MM.1S (cell line): ENCODE results near the gene ABCC6.
"Not testable (repeated sequence)": the region's sequence is repeated elsewhere in the genome, so short reads cannot be mapped to it uniquely, and the experiment has no call there.

ENCODE experiments used
- CTCF ChIP-seq: fragments of 300-600 bp; sonication (generic); IDR thresholded peaks from 2 replicates; pipeline ENCODE4 v1.5.1; 2016; ENCODE audit warnings: antibody characterized with exemption, low read length, mixed read lengths
- EZH2 ChIP-seq: fragments of 300-600 bp; sonication (generic); optimal IDR thresholded peaks from 2 replicates; pipeline ENCODE3; 2017; ENCODE audit warnings: low read depth, mild to moderate bottlenecking, antibody characterized with exemption, low read length, mixed read lengths

DNA sequence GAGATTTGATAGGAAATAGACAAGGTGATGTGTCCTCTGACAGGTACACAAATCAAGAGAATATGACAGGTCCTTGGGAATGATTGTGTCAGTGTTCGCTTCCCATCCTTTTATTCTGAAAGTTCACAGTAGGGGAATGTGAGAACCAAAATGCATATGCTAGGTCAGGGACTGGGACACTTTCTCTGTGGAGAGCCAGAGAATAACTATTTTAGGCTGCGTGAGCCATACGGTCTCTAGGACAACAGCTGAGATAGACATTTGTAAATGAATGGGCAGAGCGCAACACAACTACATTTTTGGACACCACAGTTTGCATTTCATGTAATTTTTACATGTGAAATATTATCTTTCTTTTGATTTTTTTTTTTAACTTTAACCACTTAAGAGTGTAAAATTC lies 36.7 kb upstream of the ABCC6 start:
- not testable (repeated sequence) for TF ChIP-seq CTCF, EZH2
